ENCODE results near the gene DRAP1.
A peak's percentile ranks its signal among the peaks of the same experiment; 100 is the strongest.

DRAP1 gene, protein sequence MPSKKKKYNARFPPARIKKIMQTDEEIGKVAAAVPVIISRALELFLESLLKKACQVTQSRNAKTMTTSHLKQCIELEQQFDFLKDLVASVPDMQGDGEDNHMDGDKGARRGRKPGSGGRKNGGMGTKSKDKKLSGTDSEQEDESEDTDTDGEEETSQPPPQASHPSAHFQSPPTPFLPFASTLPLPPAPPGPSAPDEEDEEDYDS

DNA sequence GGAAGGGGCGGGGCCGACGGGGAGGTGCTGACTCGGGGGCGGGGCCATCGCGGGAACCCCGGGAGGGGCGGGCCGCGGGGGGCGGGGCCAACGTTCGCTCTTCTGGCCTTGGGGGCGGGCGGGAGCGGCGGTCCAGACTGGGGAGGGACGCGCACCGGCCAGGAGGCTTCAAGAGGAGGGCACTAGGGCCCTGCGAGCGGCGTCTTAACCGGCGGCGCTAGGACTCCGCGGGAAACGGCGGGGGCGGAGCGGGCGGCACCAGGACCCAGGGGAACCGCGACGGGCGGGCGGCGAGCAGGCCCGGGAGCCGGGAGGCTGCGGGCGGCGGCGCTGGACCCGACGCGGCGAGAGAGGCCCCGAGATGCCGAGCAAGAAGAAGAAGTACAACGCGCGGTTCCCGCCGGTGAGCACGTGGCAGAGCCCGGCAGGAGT is at the start of gene DRAP1:
Gene DRAP1, plus strand, starts transcription at position 286 of the 432 bp plus-strand sequence. Its CDS starts 76 bp downstream, at position 362.
- peak; percentile 96 to 99 (median 97) for DNase-seq

DNA sequence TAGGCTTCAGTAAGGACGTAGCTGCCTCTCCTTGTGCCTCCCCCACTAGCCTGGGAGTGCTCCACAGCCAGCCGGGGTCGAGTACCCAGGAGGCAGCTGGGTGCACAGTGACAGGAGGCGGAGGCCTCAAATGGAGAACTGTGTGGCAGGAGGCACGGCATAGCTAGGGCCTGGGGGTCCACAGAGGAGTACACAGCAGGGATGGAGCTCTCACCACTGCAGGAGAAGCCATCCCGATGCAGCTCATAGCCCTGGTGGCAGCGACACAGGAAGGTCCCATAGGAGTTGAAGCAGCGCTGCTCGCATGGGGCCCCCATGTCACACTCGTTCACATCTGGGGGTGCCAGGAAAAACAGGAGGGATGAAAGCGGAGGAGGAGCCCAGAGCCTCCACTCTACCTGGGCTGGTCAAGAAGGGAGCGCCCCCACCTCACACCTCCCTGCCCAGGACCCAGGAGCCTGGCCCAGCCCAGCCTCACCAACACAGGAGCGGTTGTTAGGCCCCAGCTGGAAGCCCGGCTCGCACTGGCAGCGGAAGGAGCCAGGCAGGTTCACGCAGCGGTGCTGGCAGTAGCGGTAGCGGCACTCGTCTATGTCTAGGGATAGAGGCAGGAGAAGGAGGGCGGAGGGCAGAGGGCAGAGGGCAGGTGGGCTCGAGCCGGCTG is 49.5 kb upstream of the DRAP1 start:
- no peak for DNase-seq

DNA sequence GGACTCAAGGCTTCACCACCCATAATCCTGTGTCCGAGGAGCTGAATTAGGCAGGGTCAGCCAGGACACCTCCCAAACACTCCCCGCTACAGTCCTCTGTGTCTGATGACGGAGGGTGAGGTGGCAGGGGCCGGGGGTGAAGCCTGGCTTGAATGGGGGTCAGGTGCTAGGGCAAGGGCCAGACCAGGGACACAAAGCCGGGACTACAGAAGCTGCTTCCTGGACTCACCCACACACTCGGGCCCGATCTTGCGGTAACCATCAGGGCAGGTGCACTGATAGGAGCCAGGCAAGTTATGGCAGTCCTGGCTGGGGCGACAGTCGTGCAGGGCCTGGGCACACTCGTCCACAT is 48.9 kb upstream of the DRAP1 start:
- no peak for DNase-seq

DNA sequence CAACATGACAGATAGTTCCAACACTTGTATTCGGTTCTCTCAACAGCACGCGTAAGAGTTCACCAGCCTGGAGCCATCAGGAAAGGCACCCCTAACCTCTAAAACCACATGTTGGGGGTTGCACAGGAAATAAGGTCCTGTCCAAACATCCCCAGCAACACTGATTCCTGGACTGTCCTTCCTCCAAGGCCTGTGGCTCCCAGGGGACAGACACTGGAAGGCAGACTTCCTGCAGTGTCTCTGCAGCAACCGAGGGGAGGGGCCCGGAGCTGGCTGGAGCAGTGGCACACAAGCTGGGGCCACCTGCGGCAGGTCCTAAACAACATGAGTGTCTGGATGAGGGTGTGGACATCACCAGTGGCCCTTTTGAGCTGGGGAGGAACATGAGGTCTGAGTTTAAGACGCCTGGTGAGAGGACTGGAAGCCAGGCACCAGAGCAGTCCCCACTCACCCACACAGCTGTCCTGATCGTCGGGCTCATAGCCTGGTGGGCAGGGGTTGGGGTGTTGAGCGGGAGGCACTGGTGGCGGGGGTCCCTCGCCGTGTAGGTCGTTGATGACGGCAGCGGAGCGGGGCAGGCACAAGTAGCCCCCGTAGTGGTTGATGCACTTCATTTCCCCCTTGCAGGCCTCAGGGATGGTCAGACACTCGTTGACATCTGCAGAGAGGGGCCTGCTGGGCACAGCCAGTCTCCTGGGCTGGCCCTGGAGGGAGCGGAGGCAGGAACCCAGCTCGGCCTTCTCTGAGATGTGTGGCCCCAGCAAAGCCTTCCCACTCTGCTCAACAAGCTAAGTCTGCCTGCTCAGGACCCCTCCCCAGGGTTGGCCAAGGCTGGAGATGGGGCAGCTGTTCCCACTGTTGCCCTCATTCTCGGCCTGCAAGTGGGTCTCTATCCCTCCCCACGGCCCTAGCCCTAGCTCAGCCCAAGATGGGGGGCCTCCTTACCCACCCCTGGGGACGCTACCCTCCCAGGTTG is 48.2 kb upstream of the DRAP1 start:
- DNase-seq, result no peak

DNA sequence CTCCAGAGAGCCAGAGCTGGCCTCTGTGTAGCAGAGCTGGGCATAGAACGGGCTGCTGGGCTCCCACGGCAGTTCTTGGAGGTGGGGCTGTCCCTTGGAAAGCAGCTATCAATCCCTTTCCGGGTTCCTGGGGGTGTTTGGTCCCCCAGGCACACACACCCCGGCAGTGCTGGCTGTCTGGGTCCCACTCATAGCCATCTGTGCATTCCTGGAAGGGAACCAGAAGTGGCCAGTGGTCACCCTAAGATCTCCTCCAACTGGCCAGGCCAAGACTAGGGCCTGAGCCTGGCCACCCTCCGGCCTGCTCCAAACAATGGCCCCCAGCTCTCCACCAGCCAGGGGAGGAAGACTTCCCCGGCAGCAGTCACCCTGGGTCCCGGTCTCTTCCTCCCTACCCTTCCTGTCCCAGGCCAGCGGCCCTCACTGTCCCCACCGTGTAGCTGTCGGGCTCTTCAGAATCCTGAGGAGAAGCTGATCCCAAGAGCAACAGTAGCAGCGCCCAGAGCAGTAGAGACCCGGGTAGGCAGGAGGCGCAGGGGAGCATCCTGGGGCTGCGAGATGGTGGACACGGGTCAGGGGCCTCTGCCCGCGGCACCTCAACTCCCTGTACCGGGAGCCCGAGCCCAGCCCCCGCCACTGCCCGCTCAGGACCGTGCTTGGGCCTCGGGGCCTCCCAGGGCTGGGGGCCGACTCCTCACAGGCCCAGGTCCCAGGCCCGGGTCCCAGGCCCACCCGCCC is 47.2 kb upstream of the DRAP1 start:
- DNase-seq, result no peak

DNA sequence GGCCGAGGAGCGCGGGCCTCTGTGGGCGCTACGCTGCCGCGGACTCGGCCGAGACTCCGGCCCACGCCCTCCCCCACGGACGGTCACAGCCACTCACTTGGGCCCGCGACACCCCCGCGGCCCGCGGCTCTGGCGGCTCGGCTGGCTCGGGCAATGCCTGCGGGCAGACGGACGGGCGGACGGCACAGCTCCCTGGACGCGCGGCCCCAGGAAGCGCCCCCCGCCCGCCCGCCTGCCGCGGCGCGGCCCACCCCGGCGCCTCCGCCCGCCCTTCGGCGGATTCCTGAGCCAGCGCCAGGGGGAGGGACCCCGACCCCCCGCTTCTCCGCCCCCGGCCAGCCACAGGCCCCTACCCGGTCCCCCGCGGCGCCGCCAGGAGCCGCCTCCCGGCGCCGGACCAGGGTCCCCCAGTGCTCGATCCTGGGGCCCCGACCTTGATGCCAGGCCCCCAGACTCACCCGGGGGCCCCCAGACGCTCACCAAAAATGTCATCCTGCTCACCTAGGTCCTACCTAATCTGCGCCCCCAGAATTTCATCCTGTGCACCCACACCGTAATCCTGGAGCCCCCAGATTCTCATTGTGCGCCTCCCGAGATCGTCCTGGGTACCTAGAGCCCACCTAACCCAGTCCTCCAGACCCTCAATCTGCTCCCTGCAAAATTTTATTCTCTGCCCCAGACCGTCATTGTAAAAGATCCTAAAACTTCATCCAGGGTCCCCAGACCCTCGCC is 46.5 kb upstream of the DRAP1 start, which contains the start of gene EFEMP2:
Gene EFEMP2, minus strand, starts transcription at position 215 of the 732 bp plus-strand sequence. CDS start 446 bp downstream, outside the sequence.
- DNase-seq, result no peak

DNA sequence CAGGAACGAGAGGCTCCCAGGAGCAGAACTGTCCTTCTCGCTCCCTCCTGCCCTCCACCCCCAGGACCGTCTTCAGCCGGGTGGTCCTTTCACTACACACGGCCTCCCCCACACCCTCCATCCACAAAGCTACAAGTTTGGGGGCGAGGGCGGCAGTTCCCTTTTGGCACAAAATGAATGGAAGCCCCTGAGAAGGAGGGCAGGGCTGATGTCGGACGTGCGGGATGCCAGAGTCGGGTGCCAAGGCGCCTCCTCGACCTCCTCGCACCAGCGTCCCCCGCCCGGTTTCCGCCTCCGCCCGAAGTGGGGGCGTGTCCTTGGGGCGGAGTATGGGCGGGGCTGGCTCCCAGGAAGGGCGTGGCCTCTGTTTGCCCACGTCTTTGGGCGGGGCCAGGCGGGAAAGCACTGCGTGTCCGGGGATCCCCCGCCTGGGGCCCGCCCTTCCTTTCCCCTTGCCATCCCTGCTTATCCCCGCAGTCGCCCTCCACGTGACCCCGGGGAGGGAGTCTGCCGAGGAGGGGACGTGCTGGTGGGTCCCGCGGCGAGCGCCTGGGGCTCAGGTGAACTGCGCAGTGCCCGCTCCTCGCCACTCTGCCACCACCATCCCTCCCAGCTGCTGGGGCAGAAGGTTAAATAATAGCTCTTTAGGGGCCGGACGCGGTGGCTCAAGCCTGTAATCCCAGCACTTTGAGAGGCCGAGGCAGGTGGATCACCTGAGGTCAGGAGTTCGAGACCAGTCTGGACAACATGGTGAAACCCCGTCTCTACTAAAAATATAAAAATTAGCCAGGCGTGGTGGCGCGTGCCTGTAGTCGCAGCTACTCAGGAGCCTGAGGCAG is 45.7 kb upstream of the DRAP1 start:
- peak; percentile 90 to 98 (median 96) for DNase-seq

DNA sequence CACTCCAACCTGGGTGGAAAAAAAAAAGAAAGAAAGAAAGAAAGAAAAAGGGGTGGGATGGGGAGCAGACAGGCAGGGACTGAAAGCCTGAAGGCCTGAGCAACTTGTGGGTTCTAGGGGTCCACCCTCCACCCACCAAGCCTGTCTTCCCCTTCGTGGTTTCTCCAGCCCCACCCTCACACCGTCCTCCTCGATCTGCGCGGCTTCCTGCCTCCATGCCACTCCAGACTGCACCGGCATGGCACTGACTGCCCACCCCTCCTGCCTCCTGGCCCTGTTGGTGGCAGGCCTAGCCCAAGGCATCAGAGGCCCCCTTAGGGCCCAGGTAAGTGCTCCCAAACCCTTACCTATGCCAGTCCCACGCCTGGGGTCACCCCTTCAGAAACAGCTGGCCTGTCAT is 39.6 kb upstream of the DRAP1 start, which contains the start of gene CTSW:
Gene CTSW, plus strand, starts transcription at position 221 of the 400 bp plus-strand sequence. Its CDS starts 18 bp downstream, at position 239.
- DNase-seq, result peak in 2 of 6 experiments; percentile 15 to 22

DNA sequence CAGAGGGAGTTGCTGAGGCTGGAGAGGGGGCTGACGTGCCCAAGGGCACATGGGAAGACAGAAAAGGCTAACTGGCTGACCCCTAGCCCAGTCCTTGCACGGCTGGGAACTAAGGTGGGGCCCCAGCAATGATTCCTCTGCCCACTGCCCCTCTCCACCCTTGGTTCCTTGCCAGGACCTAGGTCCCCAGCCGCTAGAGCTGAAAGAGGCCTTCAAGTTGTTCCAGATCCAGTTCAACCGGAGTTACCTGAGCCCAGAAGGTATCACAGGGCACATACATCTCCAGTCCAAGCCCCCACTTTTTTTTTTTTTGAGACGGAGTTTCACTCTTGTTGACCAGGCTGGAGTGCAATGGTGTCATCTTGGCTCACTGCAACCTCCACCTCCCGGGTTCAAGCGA is 39.2 kb upstream of the DRAP1 start:
- DNase-seq, result no peak

DNA sequence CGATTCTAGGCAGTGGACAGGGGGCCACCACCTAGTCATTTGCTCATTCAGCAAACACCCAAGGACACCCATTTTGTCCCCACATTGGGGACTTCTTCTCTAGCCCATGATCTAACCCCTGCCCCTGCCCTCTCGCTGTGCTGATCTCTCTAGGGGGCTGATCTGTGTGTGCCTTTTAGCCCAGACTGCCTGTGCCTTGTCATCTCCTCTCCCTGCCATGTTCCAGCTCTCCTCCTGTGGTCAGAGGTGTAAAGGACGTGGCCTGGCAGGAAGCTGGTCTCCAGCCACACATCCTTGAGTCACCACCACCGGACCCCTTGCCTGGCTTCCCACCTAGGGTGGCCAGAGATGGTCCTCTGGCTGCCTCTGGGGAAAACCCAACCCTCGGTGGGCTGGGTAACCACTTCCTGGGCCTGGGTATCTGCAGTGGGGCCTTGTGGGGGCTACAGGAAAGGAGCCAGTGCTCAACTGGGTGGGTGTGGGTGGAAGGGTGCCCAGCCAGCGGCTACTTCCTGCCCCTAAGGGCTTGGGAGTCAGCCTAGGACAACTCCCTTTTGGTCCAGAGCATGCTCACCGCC is 38.3 kb upstream of the DRAP1 start:
- DNase-seq, result no peak

DNA sequence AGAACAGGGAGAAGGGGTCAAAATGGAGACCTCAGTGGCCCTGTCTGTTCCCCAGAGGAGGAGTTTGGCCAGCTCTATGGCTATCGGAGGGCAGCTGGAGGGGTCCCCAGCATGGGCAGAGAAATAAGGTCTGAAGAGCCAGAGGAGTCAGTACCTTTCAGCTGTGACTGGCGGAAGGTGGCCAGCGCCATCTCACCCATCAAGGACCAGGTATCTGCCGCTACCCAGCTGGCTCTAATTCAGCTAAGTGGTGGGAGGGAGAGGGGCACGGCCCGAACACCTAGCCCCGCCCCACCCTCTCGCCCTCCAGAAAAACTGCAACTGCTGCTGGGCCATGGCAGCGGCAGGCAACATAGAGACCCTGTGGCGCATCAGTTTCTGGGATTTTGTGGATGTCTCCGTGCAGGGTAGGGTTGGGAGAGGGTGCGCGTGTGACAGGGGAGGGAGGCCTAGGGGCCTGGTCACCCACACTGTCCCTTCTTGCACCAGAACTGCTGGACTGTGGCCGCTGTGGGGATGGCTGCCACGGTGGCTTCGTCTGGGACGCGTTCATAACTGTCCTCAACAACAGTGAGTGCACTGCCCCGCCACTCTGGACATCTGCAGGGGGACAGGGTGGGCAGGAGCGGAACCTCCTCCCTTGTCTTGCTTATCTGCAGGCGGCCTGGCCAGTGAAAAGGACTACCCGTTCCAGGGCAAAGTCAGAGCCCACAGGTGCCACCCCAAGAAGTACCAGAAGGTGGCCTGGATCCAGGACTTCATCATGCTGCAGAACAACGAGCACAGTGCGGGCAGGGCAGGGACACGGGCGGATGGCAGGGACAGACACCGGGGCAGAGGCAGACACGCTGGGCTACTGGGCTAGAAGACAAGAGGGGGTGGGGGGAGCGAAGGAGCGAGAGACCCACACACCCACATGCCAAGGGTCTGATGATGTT is 36.8 kb upstream of the DRAP1 start:
- no peak for DNase-seq

DNA sequence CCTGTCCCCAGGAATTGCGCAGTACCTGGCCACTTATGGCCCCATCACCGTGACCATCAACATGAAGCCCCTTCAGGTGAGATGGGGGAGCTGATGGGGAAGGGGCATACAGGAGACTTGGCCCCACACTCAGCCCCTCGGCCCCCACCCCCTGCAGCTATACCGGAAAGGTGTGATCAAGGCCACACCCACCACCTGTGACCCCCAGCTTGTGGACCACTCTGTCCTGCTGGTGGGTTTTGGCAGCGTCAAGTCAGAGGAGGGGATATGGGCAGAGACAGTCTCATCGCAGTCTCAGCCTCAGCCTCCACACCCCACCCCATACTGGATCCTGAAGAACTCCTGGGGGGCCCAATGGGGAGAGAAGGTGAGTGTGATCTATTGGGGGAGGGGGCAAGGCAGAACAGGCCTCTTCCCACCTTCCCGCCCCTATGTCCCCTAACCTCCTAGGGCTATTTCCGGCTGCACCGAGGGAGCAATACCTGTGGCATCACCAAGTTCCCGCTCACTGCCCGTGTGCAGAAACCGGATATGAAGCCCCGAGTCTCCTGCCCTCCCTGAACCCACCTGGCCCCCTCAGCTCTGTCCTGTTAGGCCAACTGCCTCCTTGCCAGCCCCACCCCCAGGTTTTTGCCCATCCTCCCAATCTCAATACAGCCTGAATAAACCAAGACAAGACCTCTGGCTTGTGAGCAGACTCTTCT is 36.0 kb upstream of the DRAP1 start:
- no peak for DNase-seq

DNA sequence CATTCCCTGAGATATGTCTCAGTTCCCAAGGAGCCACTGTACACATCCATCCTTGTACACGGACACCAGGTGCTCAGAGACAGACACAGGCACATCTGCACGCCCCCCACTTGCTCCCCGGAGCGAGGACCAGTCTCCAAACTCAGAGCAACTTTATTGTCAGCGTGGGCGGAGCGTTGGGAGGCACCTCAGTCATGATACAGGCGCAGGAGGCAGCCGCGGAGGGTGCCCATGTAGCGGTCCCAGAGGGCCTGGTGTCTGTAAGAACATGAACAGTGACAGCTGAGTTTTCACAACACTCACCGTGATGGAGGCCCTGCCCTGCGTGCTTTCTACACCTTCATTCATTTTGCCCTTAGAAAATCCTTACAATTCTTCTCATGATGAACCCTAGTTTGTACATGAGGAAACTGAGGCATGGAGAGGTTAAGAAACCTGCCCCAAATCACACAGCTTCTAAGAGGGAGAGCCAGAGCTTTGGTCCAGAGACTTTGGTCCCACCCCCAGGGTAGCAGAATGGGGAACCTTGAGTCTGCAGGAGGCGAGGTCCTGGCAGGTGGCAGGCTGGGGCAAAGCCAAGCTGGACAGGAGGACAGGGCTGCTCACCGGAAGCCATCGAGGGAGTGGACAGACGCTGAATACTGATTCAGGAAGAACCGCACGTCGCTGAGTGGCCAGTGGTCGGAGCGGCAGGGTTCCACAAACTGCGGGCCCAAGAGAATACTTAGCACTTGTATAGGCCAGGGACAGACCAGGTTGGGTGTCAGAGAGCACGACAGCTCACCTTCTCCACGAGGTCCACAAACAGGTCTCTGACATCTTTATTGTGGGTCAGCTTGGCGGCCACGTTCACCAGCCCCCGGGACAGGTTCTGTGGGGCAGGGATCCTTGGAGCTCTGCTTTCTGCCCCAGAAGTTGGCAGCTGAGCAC is 35.2 kb upstream of the DRAP1 start:
- DNase-seq, result no peak

DNA sequence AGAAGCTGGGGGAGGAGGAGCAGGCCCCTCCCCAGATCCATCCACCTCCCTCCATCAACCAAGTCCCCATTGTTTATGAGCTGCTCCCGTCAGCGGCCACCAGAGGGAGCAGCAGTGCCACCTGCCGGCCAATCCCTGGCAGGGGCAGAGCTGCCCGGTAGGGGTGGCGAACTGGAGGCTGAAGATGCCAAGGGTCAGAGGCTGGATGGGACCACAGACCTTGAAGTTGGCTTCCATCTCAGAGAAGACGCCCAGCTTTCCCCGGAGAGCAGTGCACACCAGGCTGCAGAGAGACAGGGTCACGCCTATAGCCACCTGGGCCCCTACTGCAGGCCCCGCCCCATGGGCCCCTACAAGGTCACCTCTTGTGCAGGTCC is 34.5 kb upstream of the DRAP1 start:
- DNase-seq, result peak; percentile 51 to 84 (median 76)

DNA sequence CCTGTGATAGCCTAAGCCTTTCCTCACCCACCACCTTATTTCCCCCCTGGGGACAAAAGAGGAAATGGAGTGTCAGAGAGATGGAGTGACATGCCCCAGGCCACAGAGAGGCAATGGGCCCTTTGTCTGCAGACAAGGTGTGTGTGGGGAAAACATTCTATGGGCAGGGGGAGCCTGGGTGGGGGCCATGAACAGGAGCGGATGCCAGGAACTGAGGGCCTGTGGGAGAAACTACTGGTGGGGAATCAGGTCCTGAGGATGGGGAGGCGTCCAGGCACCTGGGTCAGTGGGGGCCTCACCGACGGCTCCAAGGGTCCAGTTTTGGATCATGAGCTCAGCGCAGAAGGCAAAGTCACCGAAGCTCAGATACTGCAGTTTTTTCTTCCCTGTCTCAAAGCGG is 34.0 kb upstream of the DRAP1 start:
- DNase-seq, result no peak

DNA sequence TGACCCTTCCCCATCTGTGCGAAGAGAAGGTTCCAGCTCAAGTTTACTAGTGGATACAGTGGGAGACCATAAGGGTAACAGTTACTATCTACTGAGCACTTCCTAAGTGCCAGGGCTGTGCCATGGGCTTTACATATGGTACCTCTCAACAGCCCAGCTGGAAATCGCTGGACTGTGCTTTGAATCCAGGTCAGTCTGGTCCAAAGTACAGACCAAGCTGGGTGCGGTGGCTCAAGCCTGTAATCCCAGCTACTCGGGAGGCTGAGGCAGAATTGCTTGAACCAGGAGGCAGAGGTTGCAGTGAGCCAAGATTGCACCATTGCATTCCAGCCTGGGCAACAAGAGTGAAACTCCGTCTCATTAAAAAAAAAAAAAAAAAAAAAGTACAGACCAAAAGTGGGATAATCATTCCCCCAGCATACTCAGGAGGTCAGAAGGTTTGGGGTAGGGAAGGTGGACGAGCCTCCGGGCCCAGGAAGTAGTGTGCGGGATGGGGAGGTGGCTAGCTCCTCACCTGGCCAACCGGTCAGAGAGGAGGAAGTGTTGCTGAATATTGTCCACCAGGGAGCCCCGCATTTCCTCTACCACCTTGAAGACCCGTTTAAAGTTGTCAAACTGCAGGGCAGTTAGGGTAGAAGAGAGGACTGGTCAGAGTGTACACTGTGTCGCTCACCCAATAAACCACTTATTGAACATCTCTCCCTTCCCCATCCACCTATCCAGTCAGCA is 33.3 kb upstream of the DRAP1 start:
- no peak for DNase-seq

Data from stimulated activated naive CD4-positive, alpha-beta T cell (primary cell).